SK-N-MC (cell line): ENCODE data around the gene ZNF207.

Source experiments
- EZH2 ChIP-seq: fragments of 200-600 bp; sonication (generic); IDR thresholded peaks from one replicate; pipeline ENCODE4 v1.6.1; 2017; ENCODE audit warnings: antibody characterized with exemption
- FOXP2 ChIP-seq: optimal IDR thresholded peaks from 2 replicates; pipeline ENCODE3; 2011; ENCODE audit warnings: mild to moderate bottlenecking, moderate library complexity; ENCODE audit not compliant: insufficient read depth; ENCODE audit errors: extremely low read length, control extremely low read depth
- POLR2AphosphoS5 ChIP-seq: IDR thresholded peaks from 2 replicates; pipeline ENCODE4 v1.6.1; 2012; ENCODE audit warnings: mild to moderate bottlenecking, low read depth, low read length, borderline replicate concordance

- TF ChIP-seq POLR2AphosphoS5 (no peak), EZH2 (no peak), FOXP2 (no peak)
These were observed 34.8 kb upstream of the ZNF207 start for GRCh38 chr17:32315171-32315570.
